Activated T-cell treated with anti-CD3 and anti-CD28 coated beads, Interleukin-2, amount 50 U/mL, for 48 hours (primary cell): ENCODE data around the gene APEH.
A peak's percentile ranks its signal among the peaks of the same experiment; 100 is the strongest.
"Not testable (repeated sequence)": the region's sequence is repeated elsewhere in the genome, so short reads cannot be mapped to it uniquely, and the experiment has no call there.

Experiments
- DNase-seq, 2 experiments: peaks; one replicate each; pipeline ENCODE4 v3.0.0-alpha.2; 2020

The APEH gene

DNA sequence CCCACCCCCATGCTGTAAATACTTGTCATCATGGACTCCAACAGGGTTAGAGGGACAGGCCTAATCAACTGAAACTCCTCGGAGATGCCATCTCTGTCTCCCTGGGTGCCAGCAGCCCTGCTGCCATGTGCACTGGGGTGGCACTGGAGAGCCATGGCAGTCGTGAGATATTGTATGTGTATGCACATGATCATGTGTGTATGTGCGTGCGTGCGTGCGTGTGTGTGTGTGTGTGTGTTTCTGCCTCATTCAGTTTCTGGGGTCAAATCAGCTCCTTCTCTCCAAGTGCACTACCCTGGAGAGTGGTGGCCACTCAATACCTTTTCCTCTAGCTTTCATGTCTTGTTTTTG lies 3.2 kb upstream of the APEH start:
- DNase-seq = no peak

DNA sequence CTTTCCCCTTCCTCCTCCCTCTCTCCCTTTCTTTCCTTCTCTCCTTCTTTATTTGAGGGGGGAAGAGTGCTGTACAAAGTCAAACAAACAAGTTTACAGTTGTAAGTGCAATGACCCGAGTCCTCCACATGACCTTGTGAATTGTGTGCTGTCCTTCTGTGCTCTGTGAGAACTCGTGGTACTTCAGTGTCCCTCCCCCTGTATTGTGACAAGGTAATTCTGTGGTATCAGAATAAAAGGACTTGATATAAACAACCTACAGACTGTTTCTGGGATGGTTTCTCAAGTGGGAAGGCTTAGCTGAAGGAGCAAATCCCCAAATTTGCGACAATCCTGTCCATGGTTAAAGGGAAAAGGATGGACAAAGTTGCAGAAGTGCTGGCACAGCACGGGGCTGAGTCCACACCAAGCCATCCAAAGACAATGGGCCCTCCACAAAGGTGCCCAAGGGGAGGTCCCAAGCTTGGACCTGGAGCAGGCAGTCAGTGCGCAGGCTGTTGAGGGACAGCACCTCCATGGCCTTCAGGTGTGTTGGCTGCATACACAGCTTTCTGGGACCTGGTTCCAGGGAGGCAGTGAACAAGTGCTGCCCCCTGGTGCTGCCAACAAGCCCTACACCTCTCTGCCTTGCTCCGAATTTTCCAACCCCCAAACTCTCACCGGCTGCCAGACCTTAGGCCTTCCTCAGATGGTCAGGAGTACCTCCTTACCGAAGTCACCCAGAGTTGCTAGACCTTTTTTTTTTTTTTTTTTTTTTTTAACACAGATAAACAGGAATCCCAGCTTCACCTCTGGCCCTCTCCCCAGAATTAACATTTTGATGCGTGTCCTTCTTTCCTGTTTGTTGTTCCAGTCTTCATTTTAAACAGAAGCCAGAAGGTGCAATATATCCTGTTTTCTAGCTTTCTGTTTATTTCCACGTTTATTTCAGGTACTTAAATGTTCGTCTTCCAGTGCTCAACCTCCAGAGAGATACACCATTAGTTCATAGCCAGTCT lies 2.6 kb upstream of the APEH start:
- DNase-seq = peak; percentile 80 to 86

DNA sequence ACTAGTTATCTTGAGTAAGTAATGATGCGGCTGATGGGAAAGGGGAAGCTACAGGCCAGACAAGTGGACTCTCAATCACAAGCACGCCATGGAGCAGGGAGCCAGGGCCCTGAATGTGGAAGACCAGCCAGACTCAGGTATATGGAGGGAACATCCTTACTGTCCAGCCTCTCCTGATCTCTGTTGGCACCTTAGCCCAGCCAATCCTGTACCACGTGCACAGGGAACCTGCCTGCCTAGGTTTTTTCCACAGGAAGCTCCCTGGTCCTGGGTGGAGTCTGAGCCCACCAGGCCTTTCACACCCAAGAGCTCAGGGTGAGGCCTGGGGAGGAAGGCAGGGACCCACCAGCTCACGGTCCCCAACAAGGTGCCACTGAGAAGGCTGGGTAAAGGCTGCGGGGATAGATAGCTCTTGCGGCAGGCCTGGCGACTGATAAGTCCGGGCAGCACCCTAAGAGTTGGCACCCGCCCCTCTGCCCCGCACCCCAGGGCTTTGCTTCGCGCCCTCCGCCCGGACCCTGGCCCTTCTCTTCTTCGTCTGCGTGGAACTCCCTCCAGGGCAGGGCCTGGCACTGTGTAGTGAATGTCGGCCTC lies 933 bp upstream of the APEH start:
- DNase-seq = no peak

DNA sequence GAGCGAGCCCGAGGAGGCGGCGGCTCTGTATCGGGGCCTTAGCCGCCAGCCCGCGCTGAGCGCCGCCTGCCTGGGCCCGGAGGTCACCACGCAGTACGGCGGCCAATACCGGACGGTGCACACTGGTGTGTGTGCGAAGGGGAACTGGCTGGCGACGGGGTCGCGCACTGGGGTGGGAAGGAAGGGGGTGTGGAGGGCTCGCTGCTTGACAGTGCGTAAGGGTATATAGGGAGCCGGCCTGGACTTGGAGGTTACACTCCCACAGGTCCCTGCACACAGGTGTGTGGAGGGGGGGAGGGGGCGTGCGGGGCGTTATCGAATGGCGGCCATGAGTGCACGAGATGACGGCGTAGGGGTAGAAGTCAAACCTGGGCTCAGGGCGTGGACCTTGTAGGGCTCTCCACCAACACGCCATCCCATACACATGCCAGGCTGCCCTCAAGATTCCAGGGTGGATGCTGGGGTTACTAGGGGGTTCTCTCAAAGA lies 389 bp downstream of the APEH start:
- no peak for DNase-seq

DNA sequence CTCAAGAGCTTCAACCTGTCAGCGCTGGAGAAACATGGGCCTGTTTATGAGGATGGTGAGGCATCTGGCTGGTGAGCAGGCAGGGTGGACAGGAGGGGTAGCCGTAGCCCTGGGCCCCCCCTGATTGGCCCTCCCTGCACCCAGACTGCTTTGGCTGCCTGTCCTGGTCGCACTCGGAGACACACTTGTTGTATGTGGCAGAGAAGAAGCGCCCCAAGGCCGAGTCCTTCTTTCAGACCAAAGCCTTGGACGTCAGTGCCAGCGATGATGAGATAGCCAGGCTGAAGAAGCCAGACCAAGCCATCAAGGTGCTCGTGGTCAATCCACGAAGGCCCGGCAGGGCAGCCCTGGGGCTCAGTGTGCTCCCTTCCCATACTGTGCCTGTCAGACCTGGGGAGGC lies 1.8 kb downstream of the APEH start:
- DNase-seq = no peak

DNA sequence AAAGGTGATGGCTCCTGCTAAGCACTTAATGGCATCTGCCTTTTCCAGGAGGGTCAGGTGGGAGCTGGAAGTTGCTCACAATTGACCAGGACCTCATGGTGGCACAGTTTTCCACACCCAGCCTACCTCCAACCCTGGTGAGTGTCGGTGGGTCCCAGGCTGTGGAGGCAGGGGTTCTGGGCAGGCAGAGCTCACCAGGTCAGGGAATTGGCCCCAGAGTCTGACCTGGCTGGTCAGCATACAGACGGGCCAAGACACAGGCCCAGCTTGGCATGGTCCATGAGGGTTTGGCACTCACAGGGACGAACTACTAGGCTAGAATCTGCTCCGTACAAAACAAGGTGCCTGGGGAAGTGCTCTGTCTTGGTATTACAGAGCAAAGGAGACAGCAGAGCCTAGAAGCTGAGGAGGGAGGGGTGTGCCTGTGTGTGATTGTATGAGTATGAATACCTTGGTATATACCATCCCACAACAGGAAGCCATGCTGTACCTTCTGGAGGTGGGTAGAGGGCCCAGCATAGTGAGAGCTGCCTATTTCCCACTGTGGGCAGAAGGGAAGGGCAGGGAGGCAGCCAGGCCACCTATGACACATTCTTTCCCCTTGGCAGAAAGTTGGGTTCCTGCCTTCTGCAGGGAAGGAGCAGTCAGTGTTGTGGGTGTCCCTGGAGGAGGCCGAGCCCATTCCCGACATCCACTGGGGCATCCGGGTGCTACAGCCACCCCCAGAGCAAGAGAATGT lies 6.5 kb downstream of the APEH start:
- DNase-seq = no peak

DNA sequence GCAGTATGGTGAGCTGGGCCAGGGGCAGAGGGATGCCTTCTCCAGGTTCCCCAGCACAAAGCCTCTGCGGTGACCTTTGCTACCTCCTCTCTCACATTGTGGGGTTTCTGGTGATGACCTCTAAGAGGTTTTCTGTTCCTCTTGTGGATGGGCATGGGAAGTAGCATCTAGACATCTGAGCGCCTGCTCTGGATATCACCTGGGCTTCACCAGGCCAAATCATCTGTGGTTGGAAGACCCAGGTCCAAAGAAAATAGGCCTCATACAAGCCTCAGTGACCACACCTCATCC lies 7.0 kb downstream of the APEH start:
- no peak for DNase-seq

DNA sequence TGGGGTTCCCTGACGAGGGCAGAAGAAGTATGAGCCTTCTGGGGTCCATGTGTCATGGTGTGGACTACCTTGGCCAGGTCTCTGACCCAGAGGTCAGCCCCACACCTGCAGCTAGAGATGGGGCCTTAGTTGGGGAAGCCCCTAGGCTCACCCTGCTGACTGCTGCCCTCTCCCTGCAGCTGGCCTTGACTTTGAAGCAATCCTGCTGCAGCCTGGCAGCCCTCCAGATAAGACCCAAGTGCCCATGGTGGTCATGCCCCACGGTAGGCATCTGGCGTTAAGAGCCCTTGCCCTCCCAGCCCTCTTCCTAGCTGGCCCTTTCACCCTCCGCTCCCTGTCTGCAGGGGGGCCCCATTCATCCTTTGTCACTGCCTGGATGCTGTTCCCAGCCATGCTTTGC lies 7.4 kb downstream of the APEH start:
- DNase-seq = no peak

DNA sequence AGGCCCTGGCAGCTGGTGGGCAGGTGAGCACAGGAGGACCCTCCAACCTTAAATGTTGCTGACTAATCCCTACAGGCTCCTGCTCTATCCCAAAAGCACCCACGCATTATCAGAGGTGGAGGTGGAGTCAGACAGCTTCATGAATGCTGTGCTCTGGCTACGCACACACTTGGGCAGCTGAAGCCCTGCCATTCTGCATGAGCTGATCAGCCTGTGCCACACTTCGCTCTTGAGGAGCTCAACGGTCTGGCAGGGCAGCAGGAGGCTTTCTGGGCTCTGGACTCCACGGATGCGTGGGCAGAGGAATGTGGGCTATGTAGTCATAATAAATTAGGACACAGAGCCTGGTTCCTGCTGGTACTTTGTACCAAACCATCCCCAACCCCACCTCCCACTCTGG lies 9.0 kb downstream of the APEH start:
- DNase-seq = no peak

DNA sequence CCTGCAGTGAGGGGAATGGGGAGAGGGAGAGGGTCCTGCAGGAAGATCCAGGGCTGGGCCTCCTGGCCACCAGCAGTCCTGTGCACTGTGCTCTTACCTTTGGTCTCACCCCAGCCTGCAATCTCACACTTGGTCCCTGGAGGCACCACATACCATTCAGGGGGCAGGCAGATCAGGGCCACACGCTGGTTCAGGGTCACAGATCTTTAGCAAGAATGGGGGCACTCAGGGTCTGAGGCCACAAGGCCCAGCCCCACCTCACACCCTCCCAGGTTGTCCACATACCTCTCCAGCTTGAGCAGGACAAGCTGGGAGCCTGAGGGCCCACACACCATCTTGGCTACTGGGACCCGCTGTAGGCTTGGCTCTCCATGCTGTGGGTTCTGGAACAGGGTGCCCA lies 10.3 kb downstream of the APEH start:
- not testable (repeated sequence) for DNase-seq

DNA sequence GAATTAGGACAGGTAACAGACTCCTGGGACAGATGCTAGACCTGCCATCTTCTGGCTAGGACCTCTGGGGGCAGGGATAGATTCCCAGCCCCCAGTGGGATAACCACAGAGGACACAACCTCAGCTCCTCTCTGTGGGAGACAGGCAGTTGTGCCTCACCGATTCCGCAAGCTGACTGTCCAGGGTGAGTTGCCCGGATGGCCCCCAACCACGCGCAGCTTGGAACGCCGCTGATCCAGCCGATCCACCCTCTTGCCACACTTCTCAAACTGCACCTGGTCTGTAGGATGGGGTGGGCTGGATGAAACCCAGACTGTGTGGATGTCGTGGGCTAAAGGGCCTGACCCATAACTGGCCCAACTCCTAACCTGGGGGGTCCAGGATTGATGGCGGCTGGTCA lies 11.0 kb downstream of the APEH start:
- not testable (repeated sequence) for DNase-seq

DNA sequence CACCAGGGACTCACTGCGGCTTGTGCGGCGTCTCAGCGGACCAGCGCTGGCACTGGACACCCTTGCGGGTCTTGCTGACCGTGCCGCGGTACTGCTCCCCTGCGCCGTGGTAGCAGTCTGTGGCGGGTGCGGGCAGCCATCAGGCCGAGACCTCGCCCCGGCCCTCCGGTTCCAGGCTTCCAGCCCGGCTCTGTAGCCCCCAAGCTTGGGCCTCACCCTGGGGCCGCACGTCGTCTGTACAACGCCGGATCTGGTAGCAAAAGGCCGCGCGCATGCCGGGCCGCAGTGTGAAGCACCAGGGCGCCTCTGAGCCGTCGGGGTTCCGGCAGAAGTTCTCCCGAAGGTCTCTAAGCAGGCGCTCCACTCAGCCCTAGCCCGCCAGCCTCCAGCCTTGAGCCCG lies 11.7 kb downstream of the APEH start:
- not testable (repeated sequence) for DNase-seq

DNA sequence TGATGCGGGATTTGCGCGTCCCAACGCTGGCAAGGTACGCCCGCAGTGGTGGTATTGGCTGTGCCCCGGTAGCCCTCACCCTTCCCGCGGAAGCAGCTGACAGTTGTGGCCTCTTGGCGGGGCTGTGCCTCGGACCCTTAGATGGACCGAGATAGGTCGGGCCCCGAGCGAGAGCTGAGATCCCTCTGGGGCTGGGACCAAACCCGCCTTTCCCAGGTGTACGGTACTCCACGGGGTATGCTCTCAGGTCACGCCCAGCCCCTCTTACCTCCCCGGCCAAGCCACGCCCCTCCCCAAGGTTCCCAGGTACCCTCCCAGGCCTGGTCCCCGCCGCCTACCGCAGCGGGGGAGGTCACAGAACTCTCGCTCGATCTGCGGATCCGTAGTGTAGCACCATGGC lies 12.2 kb downstream of the APEH start:
- DNase-seq = peak; percentile 50 to 61

DNA sequence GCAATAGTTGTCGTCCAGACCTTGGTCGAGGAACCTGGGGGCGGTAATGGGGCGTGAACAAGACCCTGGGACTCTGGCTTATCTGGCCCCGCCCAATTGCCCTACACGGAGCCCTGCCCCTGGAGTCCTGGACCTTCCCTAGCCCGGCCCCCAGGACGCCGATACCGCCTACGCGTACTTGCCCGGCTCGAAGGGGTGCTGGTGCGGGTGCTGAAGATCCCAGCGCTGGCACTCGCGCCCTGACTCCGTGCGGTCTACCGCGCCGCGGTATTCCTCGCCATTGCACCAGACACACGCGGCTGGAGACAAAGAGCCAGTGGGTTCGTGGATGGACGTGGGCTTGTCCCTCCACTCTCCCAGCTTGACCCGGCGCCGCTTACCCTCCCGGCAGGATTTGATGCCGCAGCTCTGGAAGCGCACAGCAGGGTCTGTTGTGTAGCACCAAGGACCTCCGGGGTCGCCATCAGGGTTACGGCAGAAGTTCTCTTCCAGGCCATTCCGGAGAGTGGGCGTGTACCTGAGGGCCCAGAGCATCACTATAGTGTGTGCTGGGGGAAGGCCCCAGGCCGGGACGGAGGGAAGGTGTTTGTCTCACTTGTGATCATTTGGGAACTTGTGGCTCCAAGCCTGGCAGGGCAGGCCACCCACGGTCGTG lies 12.7 kb downstream of the APEH start:
- DNase-seq = peak; percentile 67 to 72

DNA sequence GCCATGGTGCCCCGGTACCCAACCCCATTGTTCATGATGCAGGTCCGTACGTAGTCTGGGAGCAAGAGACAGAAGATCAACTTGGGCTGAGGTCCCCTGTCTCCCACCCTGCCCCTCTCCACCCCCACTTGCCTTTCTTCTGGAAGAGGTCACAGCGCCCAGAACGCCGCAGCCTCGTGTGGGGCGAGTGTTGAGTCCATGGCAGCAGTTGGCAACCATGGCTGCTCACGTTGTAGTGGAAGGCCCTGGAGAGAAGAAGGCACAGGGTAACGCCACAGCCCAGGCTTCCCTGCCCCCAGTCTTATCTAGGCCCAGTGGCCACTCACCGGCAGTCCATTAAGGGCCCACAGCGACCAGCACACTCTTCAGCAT lies 13.3 kb downstream of the APEH start:
- DNase-seq = not testable (repeated sequence)

DNA sequence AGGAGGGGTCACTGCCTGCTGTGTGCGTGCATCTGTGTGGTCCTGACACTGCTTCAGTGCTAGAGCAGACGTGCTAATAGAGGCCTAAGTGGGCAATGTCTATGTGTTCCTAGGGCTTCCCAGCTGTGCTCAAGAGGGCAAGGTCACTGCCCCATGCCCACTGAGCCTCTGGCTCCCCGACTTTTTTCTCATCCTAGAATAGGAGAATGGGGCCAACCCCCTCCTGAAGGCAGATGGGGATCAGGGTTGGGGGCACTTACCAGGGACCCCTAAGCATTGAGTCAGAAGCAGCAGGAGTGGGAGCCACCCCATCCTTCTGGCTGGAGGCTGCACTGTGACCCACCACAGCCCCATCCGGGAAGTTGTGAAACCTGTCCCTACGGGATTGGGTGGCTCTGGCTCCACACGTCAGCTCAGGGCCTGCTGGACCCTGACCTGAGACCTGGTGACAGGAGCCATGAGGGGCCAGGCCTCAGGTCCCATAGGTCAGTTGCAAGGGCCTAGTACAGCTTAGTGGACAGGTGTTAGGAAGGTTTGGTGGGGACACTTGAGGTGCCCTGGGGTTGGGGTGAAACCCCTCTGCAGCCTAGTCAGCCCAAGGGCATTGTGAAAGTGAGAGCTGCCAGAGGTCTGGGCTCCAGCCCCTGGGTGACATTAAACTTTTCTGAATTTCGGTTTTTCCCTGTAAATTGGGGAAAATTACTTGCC lies 14.3 kb downstream of the APEH start:
- DNase-seq = peak in 1 of 2 experiments; percentile 27

DNA sequence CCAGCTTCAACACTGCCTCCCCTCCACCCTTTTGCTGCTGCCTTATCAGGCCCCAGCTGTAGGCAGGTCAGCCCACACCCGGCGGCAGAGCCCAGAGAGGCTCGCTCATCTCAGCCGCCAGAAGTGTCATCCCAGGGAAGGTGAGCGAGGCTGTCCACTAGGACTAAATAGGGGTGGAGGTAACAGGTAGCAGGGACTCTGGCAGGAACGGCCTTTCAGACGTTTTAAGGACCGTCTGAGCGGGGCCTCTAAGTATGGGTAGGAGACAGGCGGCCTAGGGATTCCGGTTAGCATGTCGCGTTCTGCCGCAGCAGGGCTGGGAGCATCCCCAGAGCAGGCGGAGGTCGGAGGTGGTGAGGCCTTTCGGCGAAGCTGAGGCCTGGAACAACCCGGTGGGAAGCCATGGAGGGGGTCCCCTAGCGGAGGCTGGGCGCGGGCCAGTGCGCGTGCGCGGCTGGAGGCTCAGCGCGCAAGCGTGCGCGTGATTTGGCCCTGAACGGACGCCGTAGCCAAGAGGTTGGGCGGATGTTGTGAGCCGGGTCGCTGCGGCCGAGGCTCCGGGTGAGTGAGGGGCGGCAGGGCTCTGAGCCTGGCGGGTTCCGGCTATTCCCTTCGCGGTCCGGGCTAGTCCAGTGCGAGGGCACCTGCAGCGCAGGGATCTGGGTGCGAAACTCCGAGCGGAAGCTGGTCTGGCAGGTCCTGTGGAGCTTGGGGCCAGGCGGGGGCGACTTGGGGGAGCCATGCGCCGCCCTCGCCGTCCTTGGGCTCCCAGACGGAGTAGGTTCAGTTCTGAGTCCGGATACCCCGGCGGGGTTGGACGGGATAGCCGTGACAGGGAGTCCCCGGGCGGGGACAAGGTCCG lies 15.1 kb downstream of the APEH start, which contains the start of the genes MST1 and RNF123:
MST1 (minus strand) TSS at position 429 of the 862 bp plus-strand sequence. CDS start 783 bp downstream, outside the sequence.
RNF123 (plus strand) TSS at position 512 of the 862 bp plus-strand sequence. CDS start 1,609 bp downstream, outside the sequence.
- peak; percentile 94 to 95 for DNase-seq

DNA sequence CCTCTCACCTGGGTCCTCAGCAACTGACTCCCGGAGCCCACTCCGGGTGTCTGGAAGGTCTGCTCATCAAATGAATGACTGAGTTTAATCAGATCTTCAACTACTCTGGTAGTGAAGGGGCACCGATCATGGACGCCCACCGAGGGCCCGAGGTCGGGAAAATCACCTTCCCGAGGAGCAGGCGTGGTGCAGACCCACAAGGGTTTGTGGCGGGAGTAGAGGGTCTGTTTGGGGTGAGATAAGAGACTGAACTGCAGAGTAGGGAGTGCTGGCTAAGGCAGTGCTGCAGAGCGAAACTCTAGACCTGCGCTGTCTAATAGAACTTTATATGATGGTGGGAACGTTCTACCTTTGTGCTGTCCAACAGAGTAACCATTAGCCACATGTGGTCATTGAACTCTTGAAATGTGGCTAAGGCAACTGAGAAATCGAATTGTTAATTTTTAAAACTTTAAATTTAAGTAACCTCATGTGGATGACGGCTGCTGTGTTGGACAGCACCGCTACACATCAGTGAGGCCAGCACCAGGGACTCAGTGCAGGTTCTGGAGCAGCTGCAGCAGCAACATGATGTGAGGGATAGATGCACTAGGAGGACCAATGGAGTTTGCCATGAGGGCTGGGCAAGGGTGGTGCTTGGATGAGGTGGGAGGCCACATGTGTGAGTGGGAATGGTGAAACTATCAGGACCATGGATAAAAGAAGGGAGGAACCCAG lies 15.9 kb downstream of the APEH start:
- not testable (repeated sequence) for DNase-seq

DNA sequence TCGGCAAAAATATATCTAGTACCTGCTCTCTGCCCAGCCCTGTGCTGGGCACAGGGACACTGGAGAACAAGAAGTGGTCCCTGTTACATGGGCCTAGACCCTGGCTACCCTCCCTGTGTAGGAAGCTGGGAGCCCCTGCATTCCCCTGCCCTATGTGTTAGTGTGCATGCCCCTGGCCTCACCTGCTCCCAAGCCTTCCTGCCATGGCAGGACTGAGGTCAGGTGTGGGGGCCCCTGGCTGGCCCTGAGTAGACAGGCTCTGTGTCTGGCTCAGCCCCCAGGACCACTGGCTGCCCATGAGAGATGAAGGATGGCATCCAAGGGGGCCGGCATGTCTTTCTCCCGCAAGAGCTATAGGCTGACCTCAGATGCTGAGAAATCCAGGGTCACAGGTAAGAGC lies 16.7 kb downstream of the APEH start:
- DNase-seq = not testable (repeated sequence)

DNA sequence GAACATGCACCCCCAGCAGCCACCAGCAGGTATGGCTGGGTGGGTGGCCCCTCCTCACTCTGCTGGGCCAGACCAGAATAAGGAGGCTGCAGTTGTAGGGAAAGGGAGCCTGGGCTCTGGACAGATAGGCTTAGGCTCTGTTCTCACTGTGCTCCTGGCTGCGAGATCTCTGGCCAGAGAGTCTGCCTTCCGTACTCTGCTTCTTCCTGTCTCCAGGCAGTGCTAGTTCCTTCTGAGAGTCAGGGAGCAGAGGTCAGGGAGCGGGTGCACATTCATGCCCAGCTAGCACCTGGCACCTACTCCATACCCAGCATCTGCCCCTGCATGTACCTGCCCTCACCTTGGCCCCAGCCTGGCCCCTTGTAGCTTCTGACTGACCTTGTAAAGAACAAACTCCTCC lies 17.3 kb downstream of the APEH start:
- not testable (repeated sequence) for DNase-seq
